Measurements from ENCODE around the gene LRRN3.

Gene LRRN3

DNA sequence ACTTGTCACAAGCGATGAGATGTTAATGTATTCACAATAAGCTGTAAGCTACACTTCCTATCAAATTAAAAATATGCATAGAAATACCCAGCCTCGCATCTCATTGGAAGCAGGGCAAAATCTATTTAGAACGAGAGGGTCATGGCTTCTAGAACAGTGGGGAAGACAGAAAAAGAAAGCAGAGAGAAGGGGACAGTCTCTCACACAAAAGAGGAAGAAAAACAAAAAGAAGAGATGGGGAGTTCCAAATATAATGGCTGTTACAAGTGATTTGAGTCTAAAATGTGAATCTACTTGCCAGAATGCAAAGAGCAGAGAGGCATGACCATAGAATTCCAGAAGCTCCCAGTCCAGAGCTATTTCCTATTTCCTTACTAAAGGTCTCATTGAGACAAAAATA, 13.8 kb downstream of the LRRN3 start:
- peaks cover 0 to 20% (median 0%) of the 10 kb centered on the region in 4 donors for H3K4me1 ChIP-seq
- H3K9me3 ChIP-seq: no peaks in the 10 kb centered on the region
- H3K36me3 ChIP-seq: no peaks in the 10 kb centered on the region
- TF ChIP-seq, protein P1, sequence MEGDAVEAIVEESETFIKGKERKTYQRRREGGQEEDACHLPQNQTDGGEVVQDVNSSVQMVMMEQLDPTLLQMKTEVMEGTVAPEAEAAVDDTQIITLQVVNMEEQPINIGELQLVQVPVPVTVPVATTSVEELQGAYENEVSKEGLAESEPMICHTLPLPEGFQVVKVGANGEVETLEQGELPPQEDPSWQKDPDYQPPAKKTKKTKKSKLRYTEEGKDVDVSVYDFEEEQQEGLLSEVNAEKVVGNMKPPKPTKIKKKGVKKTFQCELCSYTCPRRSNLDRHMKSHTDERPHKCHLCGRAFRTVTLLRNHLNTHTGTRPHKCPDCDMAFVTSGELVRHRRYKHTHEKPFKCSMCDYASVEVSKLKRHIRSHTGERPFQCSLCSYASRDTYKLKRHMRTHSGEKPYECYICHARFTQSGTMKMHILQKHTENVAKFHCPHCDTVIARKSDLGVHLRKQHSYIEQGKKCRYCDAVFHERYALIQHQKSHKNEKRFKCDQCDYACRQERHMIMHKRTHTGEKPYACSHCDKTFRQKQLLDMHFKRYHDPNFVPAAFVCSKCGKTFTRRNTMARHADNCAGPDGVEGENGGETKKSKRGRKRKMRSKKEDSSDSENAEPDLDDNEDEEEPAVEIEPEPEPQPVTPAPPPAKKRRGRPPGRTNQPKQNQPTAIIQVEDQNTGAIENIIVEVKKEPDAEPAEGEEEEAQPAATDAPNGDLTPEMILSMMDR (IDR thresholded peaks at IDR 0.05): no peak
- no peak for DNase-seq
- no peaks in the 10 kb centered on the region for H3K27me3 ChIP-seq
- intact Hi-C loops (cut with DNase I; ENCODE audit: low total_unique reads): no loop called here
- H3K27ac ChIP-seq: no peak overlapping the region
- H3K4me3 ChIP-seq: no peak overlapping the region

DNA sequence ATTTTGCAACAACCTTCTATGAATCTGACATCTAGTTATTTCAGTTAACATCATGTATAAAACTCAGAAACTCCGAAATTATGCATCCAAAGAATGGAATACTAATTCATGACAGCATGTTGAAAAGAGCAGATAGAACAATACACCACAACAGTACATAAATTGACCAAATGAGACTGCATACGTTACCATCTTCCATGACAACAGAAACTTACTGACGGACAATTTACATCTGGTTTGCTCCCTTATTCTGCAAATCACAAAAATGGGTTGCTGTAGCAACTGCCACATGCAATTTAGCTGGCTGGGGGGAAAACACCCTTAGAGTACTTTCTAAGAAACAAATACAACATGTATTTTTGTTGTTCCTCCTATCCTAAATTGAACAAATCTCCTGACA, 14.3 kb downstream of the LRRN3 start:
- peaks cover 0 to 20% (median 0%) of the 10 kb centered on the region in 4 donors for H3K4me1 ChIP-seq
- TF ChIP-seq, protein P1 (IDR thresholded peaks at IDR 0.05): no peak
- no peak for DNase-seq
- H3K27ac ChIP-seq: no peak overlapping the region
- no peaks in the 10 kb centered on the region for H3K9me3 ChIP-seq
- no peak overlapping the region for H3K4me3 ChIP-seq
- intact Hi-C loops (cut with DNase I; ENCODE audit: low total_unique reads): no loop called here
- H3K27me3 ChIP-seq: no peaks in the 10 kb centered on the region
- H3K36me3 ChIP-seq: no peaks in the 10 kb centered on the region

DNA sequence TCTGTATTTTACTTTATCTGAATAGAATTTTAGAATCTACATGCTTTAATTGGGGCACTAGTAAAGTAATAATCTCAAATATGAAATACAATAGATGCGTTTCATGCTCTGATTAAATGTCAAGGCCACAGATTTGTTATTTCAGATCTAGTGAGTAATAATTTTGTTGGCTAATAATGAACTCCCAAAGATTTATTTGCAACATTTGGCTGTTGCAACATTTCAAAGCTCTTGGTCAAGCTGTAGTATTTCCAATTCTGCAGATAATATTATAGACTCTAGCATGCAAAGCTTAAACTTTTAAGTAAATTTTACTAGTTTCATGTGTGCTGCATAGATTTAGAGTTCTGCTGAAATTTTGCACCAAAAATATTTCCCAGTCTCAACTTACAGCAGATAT, 16.7 kb downstream of the LRRN3 start:
- Histone ChIP-seq H3K9me3 (no peaks in the 10 kb centered on the region), H3K27me3 (no peaks in the 10 kb centered on the region), H3K36me3 (no peaks in the 10 kb centered on the region), H3K4me1 (peaks cover 0 to 27% (median 3%) of the 10 kb centered on the region in 4 donors), H3K4me3 (no peak overlapping the region), H3K27ac (no peak overlapping the region)
- TF ChIP-seq, protein P1 (IDR thresholded peaks at IDR 0.05): no peak
- intact Hi-C loops (cut with DNase I; ENCODE audit: low total_unique reads): no loop called here
- DNase-seq: no peak

DNA sequence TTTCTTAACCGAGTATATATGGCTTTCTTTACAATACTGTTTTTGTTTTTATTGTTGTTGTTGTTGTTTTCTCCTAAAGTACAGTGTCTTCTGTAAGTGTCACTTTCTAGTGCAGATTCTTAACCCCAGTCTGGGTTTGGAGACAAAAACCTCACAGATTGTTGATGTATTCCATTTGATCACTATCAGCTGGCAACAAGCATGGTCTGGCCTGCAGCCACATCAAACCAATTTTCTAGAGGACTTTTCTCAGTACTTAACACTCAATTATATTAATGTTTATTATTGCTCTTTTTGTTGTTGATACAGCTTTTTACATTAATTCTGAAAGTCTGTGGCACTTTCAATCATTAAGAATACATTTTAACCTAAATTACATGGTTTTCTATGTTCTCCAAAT, 17.1 kb downstream of the LRRN3 start:
- TF ChIP-seq, protein P1 (IDR thresholded peaks at IDR 0.05): no peak
- no peak for DNase-seq
- Histone ChIP-seq H3K9me3 (no peaks in the 10 kb centered on the region), H3K27ac (no peak overlapping the region), H3K4me1 (peaks cover 0 to 31% (median 6%) of the 10 kb centered on the region in 4 donors), H3K27me3 (no peaks in the 10 kb centered on the region), H3K4me3 (no peak overlapping the region), H3K36me3 (no peaks in the 10 kb centered on the region)
- intact Hi-C loops (cut with DNase I; ENCODE audit: low total_unique reads): no loop called here

DNA sequence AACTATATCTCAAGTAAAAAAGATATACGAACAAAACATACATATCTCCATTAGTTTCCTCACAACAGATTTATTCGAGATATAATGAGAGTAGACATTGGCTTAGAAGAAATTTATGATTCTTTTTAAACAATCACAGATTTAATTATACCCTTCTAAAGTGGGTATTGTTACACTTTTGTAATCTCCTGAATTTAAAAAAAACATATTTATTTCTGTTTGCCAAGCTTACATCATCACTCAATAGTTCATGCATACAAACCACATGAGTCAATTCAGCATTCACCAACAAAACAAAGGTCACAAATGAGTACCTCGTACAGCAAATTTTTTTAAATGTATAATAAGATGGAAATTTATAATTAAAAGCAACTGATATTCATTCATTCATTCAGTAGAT, 17.6 kb downstream of the LRRN3 start:
- no peak for DNase-seq
- TF ChIP-seq, protein P1 (IDR thresholded peaks at IDR 0.05): no peak
- H3K36me3 ChIP-seq: no peaks in the 10 kb centered on the region
- no peak overlapping the region for H3K4me3 ChIP-seq
- H3K27me3 ChIP-seq: no peaks in the 10 kb centered on the region
- H3K9me3 ChIP-seq: no peaks in the 10 kb centered on the region
- intact Hi-C loops (cut with DNase I; ENCODE audit: low total_unique reads): no loop called here
- peaks cover 0 to 36% (median 6%) of the 10 kb centered on the region in 4 donors for H3K4me1 ChIP-seq
- no peak overlapping the region for H3K27ac ChIP-seq

DNA sequence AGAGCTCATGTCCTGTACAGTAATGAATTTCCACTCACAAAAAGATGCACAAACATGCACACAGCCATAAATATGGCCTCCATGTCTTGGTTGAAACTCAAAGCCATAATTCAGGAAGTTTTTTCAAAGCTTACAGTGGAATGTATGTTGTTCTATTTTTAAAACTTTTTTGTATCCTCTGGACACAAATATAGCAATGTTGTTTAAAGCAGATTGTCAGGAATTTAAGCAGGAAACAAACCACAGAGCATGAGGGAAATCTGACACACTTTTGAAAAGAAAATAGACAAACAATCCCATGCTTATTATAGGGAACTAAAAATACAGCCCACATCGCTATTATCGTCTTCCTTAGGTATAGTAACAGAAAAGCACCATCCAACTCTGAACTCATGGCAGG, 21.5 kb downstream of the LRRN3 start:
- TF ChIP-seq, protein P1 (IDR thresholded peaks at IDR 0.05): no peak
- no peak overlapping the region for H3K4me3 ChIP-seq
- peaks cover 0 to 40% (median 6%) of the 10 kb centered on the region in 4 donors for H3K4me1 ChIP-seq
- no peaks in the 10 kb centered on the region for H3K36me3 ChIP-seq
- intact Hi-C loops (cut with DNase I; ENCODE audit: low total_unique reads): no loop called here
- no peaks in the 10 kb centered on the region for H3K27me3 ChIP-seq
- no peak overlapping the region for H3K27ac ChIP-seq
- no peaks in the 10 kb centered on the region for H3K9me3 ChIP-seq
- no peak for DNase-seq
